HG02623 (cell line): ENCODE results near the gene ZNF740.

ENCODE experiments used
- ATAC-seq: cut with Tn5 transposase; IDR thresholded peaks from one replicate; pipeline ENCODE4 v1.9.1; 2021; ENCODE audit warnings: moderate library complexity; ENCODE audit not compliant: unreplicated experiment

Gene ZNF740

GRCh38 chr12:53224897-53225634 is 44.5 kb downstream of the ZNF740 start:
- ATAC-seq, result no peak

DNA sequence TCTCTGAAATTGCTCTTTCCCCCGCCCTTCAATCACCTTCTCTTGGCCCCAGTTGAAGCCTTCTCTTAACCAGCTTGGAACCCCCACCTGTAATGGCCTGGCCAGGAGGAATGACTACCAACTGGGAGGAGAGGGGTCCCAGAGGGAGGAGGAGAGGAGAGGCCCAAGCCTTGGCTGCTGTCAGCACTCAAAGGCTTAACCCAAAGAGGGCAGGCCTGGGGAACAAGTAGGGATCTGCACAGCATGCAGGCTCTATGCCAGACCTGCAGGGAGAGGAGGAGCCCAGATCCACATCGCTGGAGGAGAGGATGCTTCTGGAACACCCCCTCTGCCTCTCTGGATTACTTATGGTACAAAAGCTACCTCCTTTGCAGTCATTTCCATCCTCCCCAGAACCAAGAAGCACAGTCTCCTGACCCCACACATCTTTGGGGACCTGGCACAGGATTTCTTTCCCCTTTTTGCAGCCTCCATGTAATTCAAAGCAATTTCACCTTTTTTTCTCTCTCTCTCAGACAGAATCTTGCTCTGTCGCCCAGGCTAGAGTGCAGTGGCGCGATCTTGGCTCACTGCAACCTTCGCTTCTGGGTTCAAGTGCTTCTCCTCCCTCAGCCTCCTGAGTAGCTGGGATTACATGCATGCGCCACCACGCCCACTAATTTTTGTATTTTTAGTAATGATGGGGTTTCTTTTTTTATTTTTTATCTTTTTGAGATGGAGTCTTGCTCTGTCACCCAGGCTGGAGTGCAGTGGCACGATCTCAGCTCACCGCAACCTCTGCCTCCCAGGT is 45.3 kb downstream of the ZNF740 start:
- no peak for ATAC-seq

DNA sequence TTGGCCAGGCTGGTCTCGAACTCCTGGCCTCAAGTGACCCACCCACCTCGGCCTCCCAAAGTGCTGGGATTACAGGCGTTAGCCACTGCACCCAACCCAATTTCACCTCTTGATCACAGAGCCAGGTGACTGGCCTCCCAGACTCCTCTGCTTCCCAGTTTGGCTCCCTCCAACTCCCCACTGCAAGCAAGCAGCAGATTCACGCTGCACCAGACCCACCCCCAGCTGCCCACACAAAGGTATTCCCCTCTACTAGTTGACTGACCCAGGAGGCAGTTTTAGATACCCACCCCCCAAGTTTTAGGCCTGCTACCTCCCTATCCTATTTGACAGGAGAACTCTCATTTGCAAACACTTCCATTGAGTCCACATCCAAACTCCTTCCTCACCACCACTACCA is 46.3 kb downstream of the ZNF740 start:
- no peak for ATAC-seq

DNA sequence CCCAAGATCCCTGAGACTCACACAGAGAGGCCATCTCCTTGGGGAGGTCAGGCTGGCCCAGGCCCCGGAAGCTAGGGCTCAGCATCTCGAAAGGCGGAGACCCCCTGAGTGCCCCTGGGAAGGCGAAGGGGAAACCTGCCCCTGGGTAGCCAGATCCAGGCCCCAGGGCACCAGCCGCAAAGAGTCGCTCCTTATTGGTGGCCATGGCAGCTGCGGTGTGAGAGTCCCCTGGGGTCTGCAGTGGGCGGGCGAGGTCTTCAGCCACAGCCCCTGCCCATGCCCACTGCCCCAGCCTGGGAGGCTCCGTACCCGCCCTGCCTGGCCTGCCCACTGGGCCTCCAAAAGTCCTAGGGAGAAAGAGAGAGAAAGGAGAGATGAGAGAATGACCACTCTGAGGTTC is 46.8 kb downstream of the ZNF740 start:
- ATAC-seq, result no peak

GRCh38 chr12:53227836-53228235 is 47.3 kb downstream of the ZNF740 start:
- no peak for ATAC-seq

GRCh38 chr12:53229454-53229853 is 48.9 kb downstream of the ZNF740 start:
- ATAC-seq, result no peak

DNA sequence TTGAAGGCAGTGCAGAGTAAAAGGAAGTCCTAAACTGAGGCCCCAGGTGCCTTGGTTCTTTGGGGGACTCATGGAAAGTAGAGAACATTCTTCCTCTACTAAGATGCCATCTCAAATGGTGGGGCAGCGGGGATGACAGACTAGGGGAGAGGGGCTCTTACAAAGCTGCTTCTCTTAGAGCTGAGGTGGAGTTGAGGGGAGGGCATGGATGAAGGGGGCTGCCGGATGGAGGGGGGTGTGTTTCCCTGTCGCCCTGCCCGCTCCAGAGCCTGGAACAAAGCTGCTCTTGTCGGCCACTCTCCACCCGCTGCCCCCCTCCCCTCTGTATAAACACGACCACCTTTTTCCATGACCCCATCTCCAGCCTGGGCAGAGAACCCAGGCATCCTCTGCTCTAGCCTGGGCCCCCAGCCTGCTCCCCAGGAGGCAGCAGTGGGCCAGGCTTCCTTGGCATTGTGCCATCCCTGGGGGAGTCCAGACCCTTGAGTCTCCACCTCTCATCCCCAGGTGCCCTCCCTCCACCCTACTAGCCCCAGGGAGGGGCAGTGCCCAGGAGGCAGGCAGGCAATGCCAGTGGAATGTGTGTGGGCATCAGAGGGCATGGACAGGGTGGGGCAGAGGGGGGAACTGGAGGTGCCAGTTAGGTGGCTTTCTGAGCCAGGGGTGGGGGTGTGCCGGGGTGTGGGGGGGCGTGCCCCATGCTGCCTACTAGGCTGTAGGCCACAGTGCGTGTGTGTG is 49.8 kb downstream of the ZNF740 start:
- ATAC-seq, result no peak

DNA sequence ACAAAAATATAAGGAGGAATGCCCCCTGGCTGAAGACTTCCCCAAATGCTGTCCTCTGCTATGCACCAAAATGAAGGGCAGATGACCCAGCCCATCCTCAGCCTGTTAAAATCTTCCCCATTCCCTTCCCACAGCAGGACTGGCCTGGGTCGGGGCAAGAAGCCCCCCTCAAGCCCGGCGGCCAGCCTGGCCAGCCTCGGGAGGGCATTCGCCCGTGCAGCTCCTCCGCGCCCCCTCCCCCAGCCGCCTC is 51.1 kb downstream of the ZNF740 start:
- ATAC-seq, result no peak

DNA sequence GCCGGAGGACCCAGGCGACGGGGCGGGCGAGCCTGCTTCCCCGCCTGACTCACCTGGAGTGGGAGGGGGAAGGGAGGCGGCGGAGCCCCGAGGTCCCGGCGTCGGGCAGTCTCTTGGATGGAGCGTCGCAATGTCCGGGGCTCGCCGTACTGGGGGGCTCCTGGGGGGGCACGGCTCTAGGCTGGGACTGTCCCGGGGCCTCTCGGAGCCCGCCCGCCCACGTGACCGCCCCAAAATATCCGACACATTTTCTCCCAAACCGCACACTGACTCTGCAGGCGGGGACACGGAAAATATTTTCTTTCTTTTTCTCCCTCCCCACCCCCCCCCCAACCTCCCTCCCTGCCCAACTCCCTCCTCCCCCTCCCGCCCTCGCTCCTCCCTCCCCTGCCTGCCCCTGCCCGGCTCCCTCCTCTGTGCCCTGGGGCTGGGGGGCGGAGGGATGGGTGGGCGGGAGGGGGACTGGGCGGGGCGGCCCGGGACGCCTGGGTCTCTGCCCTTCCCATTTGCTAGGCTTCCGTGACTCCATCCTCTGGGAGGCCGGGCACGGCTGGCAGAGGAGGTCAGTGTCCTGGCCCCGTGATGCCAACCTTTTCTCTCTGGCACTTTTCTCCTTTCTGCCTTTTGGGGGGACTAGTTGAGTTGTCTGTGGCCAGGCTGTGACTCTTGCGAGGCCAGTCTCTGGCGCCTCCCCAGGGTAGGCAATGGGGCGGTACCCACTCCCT is 51.6 kb downstream of the ZNF740 start, which contains the start of gene RARG:
RARG (minus strand) TSS at position 289 of the 725 bp plus-strand sequence. CDS start 4,664 bp downstream, outside the sequence.
- ATAC-seq, result no peak

DNA sequence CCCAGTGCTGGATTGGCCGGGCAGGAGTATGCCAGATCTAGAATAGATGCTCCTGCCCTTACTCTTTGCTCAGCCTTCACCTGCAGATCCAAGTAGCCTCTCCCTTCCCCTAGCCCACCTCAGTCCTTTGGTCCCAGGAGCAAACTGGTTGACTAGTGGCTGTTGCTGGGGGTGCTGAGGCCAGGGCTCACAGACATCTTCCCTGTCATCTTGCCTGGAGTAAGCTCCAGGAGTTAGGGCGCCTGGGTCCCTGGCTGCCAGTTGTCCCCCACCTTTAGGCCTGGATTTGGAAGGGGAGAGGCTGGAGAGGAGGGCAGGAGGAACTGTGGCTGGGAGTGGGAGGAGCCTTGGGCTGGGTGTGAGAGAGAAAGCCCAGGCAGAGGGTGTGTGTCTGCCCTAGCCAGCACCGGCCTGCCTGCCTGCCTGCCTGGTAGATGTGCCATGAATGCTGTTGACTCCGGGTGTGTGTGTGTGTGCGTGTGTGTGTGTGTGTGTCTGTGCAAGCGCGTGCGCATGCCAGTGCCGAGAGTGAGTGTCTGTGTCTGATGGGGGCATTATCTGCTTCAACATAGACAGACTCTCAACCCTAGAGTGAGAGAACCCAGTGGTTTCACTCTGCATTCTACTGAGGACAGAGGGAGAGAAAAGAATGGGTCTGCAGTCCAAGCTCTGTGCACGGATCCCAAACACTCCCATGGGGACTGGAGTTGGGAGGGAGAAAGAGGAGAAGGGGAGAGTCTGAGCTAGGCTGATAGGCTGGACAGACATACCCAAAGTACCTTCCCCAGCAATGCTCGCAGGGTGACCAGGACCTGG is 52.3 kb downstream of the ZNF740 start:
- no peak for ATAC-seq

DNA sequence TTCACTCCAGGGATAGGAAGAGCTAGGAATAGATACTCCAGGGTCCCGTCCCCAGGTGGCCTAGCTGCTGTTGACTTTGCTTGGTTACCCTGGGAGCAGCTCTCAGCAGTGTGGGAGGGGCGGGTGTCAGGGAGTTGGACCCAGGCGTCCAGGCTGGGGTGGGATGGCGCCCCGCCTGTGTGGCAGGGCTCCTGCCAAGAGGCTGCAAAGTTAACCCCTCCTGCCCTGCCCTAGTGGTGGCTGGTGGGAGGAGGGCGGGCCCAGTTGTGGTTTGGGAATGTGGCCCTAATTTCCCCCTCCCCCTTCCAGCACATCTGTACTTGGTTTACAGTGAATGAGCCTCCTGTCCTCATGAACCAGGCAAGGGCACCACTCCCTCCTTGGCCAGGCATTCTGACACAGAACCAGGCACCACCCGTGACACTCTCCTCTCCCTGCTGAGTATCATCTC is 53.2 kb downstream of the ZNF740 start:
- ATAC-seq, result no peak

- no peak for ATAC-seq
Measured at GRCh38 chr12:53234271-53234914, 53.9 kb downstream of the ZNF740 start.

DNA sequence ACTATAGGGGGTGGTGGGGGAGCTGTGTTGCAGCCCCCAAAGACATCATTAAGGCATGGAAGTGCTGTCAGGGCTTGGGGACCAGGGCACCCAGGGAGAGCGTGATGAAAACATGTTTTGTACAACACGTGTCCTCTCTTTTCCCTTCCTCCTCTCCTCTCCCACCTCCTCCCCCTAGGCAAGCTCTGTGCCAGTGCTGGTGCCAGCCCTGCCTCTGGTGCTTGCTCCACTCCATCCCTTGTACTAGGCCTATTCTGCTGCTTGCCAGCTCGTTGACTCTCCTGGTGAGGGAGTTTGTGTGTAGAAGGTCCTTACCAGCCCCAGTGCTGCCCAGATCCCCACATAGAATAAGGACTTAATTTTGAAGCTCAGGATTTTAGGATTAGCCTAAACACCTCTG is 54.6 kb downstream of the ZNF740 start:
- no peak for ATAC-seq

- ATAC-seq, result no peak
Measured at GRCh38 chr12:53235742-53236442, 55.4 kb downstream of the ZNF740 start.

DNA sequence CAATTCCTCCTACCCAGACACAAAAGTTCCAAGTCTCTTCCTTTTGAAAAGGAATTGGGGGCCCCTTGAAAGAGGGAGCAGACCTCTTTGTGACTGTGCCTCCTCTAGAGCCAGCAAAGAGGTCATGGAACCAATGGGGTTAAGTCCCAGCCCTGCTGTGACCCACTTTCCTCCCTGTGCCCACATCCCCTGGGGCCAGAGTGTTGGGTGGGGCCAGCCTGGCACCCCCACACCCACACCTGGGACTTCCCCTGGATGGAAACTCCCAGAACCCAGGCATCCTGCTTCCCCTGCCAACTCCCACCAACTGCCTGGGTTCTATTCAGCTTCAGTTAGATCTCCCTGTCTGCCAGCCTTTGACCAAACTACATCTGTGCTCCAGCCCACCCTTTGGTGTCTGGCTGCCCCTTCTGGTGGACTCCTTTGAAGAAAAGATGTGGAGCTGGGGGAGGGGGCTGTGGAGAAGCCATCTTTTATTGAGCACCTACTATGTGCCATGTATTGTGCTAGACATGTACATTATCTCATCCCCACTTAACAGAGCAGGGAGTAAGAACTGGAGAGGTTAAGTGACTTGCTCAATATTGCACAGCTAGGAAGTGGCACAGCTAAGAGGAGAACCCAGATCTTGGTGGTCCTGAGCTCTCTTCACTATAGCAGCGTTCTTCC is 56.1 kb downstream of the ZNF740 start:
- no peak for ATAC-seq

DNA sequence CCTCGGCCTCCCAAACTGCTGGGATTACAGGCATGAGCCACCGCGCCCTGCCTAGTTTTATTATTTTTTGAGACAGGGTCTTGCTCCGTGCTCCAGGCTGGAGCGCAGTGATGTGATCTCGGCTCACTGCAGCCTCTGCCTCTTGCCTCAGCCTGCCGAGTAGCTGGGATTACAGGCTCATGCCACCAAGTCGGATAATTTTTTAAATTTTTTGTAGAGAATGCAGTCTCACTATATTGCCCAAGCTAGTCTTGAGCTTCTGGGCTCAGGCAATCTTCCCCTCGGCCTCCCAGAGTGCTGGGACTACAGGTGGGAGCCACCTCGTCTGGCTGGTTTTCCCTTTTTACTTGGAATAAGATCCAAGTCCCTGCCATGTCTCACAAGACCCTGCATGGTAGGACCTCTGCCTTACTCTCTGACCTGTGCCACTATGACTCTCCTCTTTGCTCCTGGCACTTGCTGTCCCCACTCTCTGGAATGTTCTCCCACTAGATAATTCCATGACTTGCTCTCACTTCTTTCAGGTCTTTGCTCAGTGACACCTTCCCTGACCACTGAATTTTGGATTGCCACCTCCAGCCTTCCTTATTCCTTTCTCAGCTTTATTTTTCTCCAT is 59.2 kb downstream of the ZNF740 start:
- no peak for ATAC-seq

- no peak for ATAC-seq
Measured at GRCh38 chr12:53241623-53242412, 61.3 kb downstream of the ZNF740 start.
